Measurements from ENCODE around the gene AANAT.

GRCh38 chr17:76421044-76421407 lies 46.4 kb upstream of the AANAT start:
- TF ChIP-seq, protein P1, sequence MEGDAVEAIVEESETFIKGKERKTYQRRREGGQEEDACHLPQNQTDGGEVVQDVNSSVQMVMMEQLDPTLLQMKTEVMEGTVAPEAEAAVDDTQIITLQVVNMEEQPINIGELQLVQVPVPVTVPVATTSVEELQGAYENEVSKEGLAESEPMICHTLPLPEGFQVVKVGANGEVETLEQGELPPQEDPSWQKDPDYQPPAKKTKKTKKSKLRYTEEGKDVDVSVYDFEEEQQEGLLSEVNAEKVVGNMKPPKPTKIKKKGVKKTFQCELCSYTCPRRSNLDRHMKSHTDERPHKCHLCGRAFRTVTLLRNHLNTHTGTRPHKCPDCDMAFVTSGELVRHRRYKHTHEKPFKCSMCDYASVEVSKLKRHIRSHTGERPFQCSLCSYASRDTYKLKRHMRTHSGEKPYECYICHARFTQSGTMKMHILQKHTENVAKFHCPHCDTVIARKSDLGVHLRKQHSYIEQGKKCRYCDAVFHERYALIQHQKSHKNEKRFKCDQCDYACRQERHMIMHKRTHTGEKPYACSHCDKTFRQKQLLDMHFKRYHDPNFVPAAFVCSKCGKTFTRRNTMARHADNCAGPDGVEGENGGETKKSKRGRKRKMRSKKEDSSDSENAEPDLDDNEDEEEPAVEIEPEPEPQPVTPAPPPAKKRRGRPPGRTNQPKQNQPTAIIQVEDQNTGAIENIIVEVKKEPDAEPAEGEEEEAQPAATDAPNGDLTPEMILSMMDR (IDR thresholded peaks at IDR 0.05) = no peak
- no peak for TF ChIP-seq POLR2A (IDR thresholded peaks at IDR 0.05)
